Hepatic stellate cell (primary cell): ENCODE data around the gene SERBP1.
"Not testable (repeated sequence)": the region's sequence is repeated elsewhere in the genome, so short reads cannot be mapped to it uniquely, and the experiment has no call there.

ENCODE experiments used
- DNase-seq: peaks from one replicate; pipeline ENCODE4 v3.0.0; 2011; ENCODE audit warnings: low spot score

SERBP1 gene

GRCh38 chr1:67430358-67431155, at the start of gene SERBP1:
Gene SERBP1, minus strand, starts transcription at chr1:67430402. Its CDS starts 102 bp downstream, at chr1:67430300.
- peak; percentile 92 for DNase-seq

DNA sequence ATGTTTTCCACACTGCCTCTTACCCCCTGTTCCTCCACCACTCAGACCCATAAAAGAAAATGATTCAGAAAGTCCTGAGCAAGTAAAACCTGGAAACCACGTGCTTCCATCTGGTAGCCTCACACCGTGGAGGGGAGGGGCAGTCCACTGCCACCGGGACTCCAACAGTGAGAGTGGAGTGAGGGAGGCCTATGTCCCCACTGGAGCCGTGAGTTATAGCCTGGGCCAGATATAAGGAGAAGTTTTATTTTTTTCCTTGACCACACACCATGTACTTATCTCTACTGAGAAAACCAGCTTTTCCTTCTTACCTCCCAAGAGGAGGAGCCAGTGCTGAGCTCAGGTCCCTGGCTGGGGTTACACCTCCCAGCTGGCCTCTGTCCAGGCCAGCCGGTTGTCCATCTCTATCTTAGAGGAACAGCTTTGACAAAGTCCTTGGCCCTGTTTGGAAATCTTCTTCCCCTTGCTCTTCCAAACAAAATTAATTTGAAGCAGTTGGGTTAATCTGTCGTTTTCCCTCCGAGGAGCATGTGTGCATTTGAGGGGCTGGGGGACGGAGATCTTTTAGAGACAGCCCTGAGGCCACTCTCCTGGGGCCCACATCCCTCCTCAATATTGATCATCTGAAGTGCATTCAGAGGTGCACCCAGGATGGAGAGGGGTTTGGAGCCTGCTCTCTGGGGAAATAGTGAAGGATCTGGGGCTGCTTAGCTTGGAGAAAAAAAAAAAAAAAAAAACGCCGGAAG, 49.1 kb upstream of the SERBP1 start:
- no peak for DNase-seq

GRCh38 chr1:67476906-67477305, 46.7 kb upstream of the SERBP1 start:
- DNase-seq: no peak

- no peak for DNase-seq
These were observed 45.8 kb upstream of the SERBP1 start for GRCh38 chr1:67476006-67476482.

DNA sequence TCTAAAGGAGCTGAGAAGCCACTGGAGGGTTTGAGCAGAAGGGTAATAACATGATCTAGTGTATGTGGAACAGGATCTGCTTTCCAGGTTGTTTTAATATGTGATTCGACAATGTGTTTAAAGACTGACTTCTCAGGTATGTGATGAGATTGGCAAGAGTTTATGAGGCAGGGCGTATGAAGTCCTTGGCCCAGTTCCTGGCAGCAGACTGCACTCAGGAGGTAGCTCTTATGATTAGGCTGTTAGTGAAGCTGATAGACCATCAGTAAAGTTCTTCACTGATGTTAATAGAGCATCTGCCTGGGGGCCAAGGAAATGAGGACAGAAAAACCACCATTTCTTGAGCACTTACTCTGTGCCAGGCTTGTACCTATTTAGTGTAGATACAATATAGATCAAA, 41.9 kb upstream of the SERBP1 start:
- no peak for DNase-seq

- no peak for DNase-seq
These were observed 39.2 kb upstream of the SERBP1 start for GRCh38 chr1:67469431-67469830.

- DNase-seq: no peak
These were observed 38.0 kb upstream of the SERBP1 start for GRCh38 chr1:67468066-67468718.

DNA sequence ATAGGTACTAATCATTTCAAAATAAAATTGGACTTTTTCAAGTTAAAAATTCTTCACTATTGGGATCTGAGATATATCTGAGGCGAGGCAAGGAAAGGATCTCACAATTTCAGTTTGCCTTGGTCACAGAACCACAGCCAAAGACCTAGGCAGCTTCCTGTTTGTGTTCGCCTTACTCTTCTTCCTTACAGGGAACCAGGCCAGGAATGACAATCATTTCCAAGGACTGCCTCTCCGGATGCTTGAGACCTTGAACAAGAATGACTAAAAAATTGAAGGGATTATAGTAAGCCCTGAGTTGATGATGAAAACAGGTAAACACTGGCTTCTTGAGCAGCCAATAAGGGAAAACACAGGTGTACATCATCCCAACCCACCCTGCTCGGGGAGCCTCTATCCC, 35.2 kb upstream of the SERBP1 start:
- DNase-seq: no peak

DNA sequence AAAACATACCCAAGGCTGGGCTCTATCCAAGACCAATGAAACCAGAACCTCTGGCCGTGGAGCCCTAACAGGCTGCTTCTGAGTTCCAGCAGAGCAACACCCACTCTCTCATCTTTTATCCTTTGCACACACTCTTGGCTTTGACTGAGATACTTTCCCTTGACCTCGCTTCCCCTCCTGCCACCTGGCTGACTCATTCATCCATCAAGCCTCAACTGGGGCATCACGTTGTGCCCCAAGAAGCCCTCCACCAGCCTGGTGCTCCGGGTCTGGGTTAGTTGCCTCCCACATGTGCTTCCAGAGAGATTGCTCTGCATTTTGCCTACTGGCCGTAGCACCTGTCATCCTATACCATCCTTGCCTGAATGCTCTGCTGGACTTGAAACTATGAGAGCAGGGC, 34.5 kb upstream of the SERBP1 start:
- no peak for DNase-seq

DNA sequence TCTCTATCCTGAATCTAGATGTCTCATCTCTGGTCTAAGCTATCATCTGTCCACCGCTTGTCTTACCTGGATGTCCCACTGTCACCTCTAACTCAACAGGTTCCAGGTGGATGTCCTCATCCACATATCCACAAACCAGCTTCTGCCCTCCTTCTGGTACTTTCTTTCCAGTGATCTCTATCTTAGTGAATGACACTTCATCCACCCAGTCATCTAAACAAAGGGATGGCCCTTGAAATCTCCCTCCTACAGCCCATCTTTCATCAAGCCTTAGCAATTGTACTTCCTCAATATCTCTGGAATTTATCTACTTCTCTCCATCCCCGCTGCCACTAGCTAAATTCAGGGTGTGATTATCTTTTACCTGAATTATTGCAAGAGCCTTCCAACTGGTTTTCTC, 33.9 kb upstream of the SERBP1 start:
- no peak for DNase-seq

DNA sequence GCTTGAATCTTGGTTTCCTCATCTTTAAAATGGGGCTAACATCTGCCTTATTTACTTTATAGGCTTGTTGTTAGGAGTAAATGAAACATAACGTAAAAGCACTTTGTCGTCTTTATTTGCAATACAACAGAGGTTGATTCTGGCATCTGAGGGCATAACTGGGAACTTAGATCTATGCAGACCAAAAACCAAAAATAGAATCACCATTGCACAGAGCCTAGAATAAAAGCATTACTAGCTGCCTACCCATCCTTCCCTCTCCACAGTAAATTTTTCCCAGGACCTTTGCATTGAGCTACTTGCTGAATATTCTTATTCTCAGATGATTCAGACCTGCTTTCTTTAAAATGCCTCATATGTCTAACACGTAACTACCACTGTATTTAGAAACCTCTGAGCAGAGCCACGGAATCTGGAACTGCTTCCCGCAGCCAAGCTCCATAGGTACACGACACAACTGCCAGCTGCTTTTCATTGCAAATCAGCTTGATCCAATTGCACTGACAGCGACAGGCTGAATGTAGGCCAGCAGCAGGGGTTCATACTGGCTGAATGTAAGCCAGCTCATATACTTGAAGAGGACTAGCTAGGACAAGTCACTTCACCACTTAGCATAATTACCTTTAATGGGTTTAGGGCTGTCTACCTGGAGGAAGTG, 33.2 kb upstream of the SERBP1 start:
- peak; percentile 11 for DNase-seq

- DNase-seq: no peak
These were observed 30.7 kb upstream of the SERBP1 start for GRCh38 chr1:67460676-67461500.

- no peak for DNase-seq
These were observed 28.9 kb upstream of the SERBP1 start for GRCh38 chr1:67459068-67459467.

- DNase-seq: no peak
These were observed 28.5 kb upstream of the SERBP1 start for GRCh38 chr1:67458663-67459062.

DNA sequence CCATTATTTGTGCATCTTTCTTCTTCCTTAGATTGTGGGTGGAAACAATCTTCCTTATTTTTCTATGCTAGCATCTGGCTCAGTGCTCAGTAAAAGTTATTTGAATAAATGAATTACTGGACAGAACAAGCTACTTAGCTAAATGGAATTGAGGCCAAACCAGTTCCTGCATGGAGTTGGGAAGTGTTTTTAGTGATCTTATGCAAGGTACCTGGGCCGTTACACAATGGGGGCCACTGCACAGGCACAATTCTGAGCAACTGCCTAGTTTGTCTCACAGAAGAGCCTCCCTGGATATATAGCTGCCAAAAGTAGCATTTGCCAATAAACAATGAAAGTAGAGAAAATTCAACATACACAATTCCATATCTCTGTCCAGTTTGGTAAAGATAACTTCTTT, 27.0 kb upstream of the SERBP1 start:
- no peak for DNase-seq

- no peak for DNase-seq
These were observed 21.6 kb upstream of the SERBP1 start for GRCh38 chr1:67451815-67452214.

DNA sequence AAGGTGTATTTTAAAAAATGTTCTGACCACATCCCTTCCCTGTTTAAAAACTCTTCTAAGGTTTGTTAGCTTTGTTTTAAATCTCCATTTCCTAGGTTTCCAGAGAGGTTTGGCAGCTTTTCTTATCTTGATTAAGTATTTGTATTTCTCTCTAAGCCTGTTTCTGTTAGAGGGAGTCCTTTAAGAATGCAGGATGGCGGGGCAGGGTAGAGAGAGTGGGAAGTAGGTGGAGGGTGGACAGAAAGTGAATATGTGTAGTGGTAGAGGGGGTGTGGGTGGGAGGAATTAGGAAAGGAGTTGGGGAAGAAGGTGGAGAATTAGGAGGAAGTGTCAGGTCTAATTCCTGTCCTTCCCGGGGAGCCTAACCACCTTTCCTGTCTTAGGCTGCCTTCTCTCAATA, 21.2 kb upstream of the SERBP1 start:
- DNase-seq: no peak

- no peak for DNase-seq
These were observed 16.7 kb upstream of the SERBP1 start for GRCh38 chr1:67446893-67447292.

- DNase-seq: not testable (repeated sequence)
These were observed 15.8 kb upstream of the SERBP1 start for GRCh38 chr1:67446014-67446413.

DNA sequence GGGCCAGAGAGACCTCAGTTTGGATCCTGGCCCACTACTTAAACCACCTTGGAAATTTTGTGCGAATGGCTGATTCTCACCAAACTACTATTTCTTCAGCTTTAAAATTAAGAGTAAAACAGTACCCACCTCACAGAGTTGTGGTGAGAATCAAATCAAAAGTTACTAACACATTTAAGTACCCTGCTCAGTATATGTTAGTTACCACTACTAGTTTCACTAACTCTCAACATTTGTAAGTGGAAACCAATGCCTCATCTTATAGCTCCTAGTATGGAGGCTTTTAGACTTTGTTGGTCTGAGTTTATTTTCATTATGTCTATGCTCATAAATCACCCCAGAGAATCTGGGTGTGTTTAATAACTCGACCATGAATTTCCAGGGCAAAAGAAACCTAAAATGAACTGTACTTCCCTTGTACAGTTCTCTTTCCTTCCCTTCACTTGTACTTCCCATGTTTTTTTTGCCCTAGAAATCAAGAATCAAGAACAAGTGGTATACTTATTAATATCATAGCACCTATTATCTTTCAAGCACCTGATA, 11.6 kb upstream of the SERBP1 start:
- no peak for DNase-seq

- peak; percentile 21 for DNase-seq
These were observed 11.0 kb upstream of the SERBP1 start for GRCh38 chr1:67441183-67441582.
